HEK293 (cell line): ENCODE measurements around the gene XPR1.

Experiments
- ZNF514 ChIP-seq: fragments of 450-650 bp; formaldehyde crosslinking; IDR thresholded peaks from 2 replicates; pipeline ENCODE4 v1.5.1; 2016; ENCODE audit warnings: missing biosample characterization, missing genetic modification characterization
- ZNF785 ChIP-seq: fragments of 450-650 bp; formaldehyde crosslinking; IDR thresholded peaks from 2 replicates; pipeline ENCODE4 v1.5.1; 2016; ENCODE audit warnings: missing biosample characterization, missing genetic modification characterization
- ZNF792 ChIP-seq: fragments of 450-650 bp; formaldehyde crosslinking; IDR thresholded peaks from 2 replicates; pipeline ENCODE4 v1.5.1; 2016; ENCODE audit warnings: missing biosample characterization, missing genetic modification characterization

GRCh38 chr1:180745098-180745497, 113.3 kb downstream of the XPR1 start:
- TF ChIP-seq ZNF792 (no peak), ZNF785 (tag by site-specific recombination) (no peak), ZNF514 (no peak)
